Measurements from ENCODE around the gene ADAMTS9.

The ADAMTS9 gene

GRCh38 chr3:64708456-64708855 lies 20.7 kb upstream of the ADAMTS9 start:
- no peak for DNase-seq (ENCODE audit: low read depth, low spot score)
- no peak for TF ChIP-seq CTCF (IDR thresholded peaks at IDR 0.05; ENCODE audit: insufficient read depth, low read length, missing control alignments)
- CTCF ChIA-PET = interaction anchor here (2.0 kb wide), 1 partner anchor 9 kb away, joined by 9 read pairs; no protein-coding TSS in a partner anchor
- POLR2A ChIA-PET = no interaction called here
- H3K4me3 ChIP-seq (ENCODE audit: low read depth, low read length) = no peak overlapping the region

GRCh38 chr3:64705946-64706345 lies 18.1 kb upstream of the ADAMTS9 start:
- no peak for TF ChIP-seq CTCF (IDR thresholded peaks at IDR 0.05; ENCODE audit: insufficient read depth, low read length, missing control alignments)
- ChIA-PET CTCF (no interaction called here), POLR2A (no interaction called here)
- no peak overlapping the region for H3K4me3 ChIP-seq (ENCODE audit: low read depth, low read length)
- no peak for DNase-seq (ENCODE audit: low read depth, low spot score)

GRCh38 chr3:64696896-64697295 lies 9.1 kb upstream of the ADAMTS9 start:
- DNase-seq (ENCODE audit: low read depth, low spot score) = no peak
- no peak for TF ChIP-seq CTCF (IDR thresholded peaks at IDR 0.05; ENCODE audit: insufficient read depth, low read length, missing control alignments)
- H3K4me3 ChIP-seq (ENCODE audit: low read depth, low read length) = no peak overlapping the region
- ChIA-PET POLR2A (no interaction called here), CTCF (interaction anchor here (1.0 kb wide), 1 partner anchor 22 kb away, joined by 3 read pairs; no protein-coding TSS in a partner anchor)

GRCh38 chr3:64694114-64694513 lies 6.3 kb upstream of the ADAMTS9 start:
- ChIA-PET CTCF (no interaction called here), POLR2A (no interaction called here)
- no peak for TF ChIP-seq CTCF (IDR thresholded peaks at IDR 0.05; ENCODE audit: insufficient read depth, low read length, missing control alignments)
- DNase-seq (ENCODE audit: low read depth, low spot score) = no peak
- H3K4me3 ChIP-seq (ENCODE audit: low read depth, low read length) = no peak overlapping the region

- H3K4me3 ChIP-seq (ENCODE audit: low read depth, low read length) = no peak overlapping the region
- no peak for DNase-seq (ENCODE audit: low read depth, low spot score)
- ChIA-PET POLR2A (no interaction called here), CTCF (no interaction called here)
- TF ChIP-seq CTCF (IDR thresholded peaks at IDR 0.05; ENCODE audit: insufficient read depth, low read length, missing control alignments) = no peak
Measured at GRCh38 chr3:64693031-64693430, 5.2 kb upstream of the ADAMTS9 start.

- ChIA-PET POLR2A (no interaction called here), CTCF (no interaction called here)
- no peak overlapping the region for H3K4me3 ChIP-seq (ENCODE audit: low read depth, low read length)
- TF ChIP-seq CTCF (IDR thresholded peaks at IDR 0.05; ENCODE audit: insufficient read depth, low read length, missing control alignments) = no peak
- no peak for DNase-seq (ENCODE audit: low read depth, low spot score)
Measured at GRCh38 chr3:64691051-64691450, 3.3 kb upstream of the ADAMTS9 start.

All from AG04449 (cell line).